Stimulated activated naive B cell treated with anti-CD40 and anti-IgM and Interleukin-4, amounts not matched to agents 10 μg/mL and 1 μg/mL and 100 μg/mL, for 72 hours (primary cell): ENCODE data around the gene DVL1.
"Not testable (repeated sequence)": the region's sequence is repeated elsewhere in the genome, so short reads cannot be mapped to it uniquely, and the experiment has no call there.

Experiments used
- ATAC-seq, 2 donors: fragments of 150-1000 bp; cut with Tn5 transposase; replicated peaks; 2 replicates each; pipeline ENCODE4 v1.10.0; 2021; ENCODE audit warnings: moderate library complexity in 1 of 2
- DNase-seq: peaks from one replicate; pipeline ENCODE4 v3.0.0; 2021
- H3K27ac Mint-ChIP-seq: one replicate; pipeline ENCODE4 v1.8.0; 2022; ENCODE audit warnings: mild to moderate bottlenecking, mixed read lengths
- H3K27me3 Mint-ChIP-seq, 2 donors: one replicate each; pipeline ENCODE4 v1.8.0; 2022; ENCODE audit warnings: mixed read lengths in 2 of 2
- H3K36me3 Mint-ChIP-seq, 2 donors: one replicate each; pipeline ENCODE4 v1.8.0; 2022; ENCODE audit warnings: mixed read lengths in 2 of 2, mild to moderate bottlenecking in 1 of 2
- H3K4me1 Mint-ChIP-seq, 2 donors: one replicate each; pipeline ENCODE4 v1.8.0; 2022; ENCODE audit warnings: mixed read lengths in 2 of 2, mild to moderate bottlenecking in 1 of 2
- H3K4me3 Mint-ChIP-seq, 2 donors: one replicate each; pipeline ENCODE4 v1.8.0; 2022; ENCODE audit warnings: mild to moderate bottlenecking in 2 of 2, mixed read lengths in 2 of 2, moderate library complexity in 1 of 2
- H3K9me3 Mint-ChIP-seq, 2 donors: one replicate each; pipeline ENCODE4 v1.8.0; 2022; ENCODE audit warnings: mixed read lengths in 2 of 2, mild to moderate bottlenecking in 1 of 2

The DVL1 gene

DNA sequence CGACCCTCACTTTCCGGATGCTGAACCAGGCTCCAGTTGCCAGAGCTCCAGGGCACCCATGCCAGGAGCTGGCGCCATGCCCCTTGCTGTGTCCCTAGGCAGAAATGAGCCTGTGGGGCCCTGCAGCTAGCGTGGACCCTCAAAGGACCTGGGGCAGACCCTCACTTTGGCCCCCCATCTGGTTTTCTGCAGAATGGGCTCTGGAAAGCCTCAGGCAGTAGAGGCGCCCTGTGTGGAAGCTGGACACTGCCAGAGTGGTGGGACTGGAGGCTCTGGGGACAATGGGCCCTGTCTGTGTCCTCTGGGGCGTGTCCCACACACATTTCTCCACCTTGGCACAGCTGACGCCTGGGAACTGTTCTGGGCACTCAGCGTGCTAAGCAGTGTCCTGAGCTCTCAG lies 32.1 kb upstream of the DVL1 start:
- H3K27me3 Mint-ChIP-seq: no peaks in the 10 kb centered on the region

DNA sequence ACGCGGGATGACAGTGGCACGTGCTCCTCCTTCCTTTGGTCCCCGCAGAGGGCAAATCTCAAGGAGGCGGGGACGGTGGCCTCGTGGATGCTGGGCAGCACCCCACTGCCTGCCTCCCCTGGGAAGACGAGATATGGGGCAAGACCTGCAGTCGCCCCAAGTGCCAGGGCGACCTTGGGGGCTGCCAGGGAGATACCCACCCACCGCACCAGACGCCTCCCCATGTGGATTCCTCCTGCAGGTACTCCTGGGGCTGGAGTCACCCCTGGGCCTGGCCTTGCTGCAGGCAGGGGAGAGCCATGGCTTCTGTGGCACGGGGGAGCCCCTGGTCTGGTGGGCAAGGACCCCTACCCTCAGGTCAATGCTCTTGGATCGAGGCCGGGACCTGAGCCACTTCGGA lies 31.6 kb upstream of the DVL1 start:
- no peaks in the 10 kb centered on the region for H3K27me3 Mint-ChIP-seq
- H3K36me3 Mint-ChIP-seq: peaks cover 33 to 41% of the 10 kb centered on the region in 2 donors
- ATAC-seq (no peak), DNase-seq (no peak)
- no peaks in the 10 kb centered on the region for H3K9me3 Mint-ChIP-seq
- no peak overlapping the region for H3K27ac Mint-ChIP-seq
- H3K4me3 Mint-ChIP-seq: no peak overlapping the region
- H3K4me1 Mint-ChIP-seq: peaks cover 12 to 18% of the 10 kb centered on the region in 2 donors

More for the DNA sequence above, 32.1 kb upstream of the DVL1 start:
- ATAC-seq (no peak), DNase-seq (no peak)
- Mint-ChIP-seq H3K27ac (no peak overlapping the region), H3K36me3 (peaks cover 38 to 43% of the 10 kb centered on the region in 2 donors), H3K4me1 (peaks cover 12 to 15% of the 10 kb centered on the region in 2 donors), H3K4me3 (no peak overlapping the region), H3K9me3 (no peaks in the 10 kb centered on the region)

DNA sequence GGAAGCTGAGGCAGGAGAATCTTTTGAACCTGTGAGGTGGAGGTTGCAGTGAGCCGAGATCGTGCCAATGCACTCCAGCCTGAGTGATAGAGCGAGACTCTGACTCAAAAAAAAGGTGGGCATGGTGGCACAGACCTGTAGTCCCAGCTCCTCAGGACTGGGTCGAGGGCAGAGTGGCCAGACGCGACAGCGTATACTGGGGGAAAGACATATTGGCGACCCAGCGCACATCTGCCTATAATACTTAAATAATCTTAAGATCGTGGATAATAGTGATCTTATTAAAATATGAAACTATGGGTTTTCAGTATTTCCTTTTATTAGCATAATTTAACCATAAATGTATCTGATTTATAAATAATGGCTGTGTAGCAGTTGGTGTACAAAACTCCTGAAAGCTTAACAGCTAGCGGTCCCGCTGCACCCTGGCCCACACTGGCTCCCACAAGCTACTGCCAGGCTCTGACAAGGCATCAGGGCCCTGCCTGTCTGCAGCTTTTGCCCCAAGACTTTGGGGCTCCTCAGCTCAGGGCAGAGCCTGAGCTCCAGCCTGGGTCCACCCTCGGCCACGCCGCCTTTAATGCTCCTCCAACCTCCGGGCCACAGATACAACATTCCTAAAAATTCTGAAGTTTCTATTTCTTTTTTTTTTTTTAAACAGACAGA lies 28.5 kb upstream of the DVL1 start:
- Mint-ChIP-seq H3K36me3 (peaks cover 32 to 49% of the 10 kb centered on the region in 2 donors), H3K4me3 (no peak overlapping the region), H3K27ac (no peak overlapping the region), H3K27me3 (no peaks in the 10 kb centered on the region), H3K4me1 (peaks cover 20 to 30% of the 10 kb centered on the region in 2 donors), H3K9me3 (no peaks in the 10 kb centered on the region)
- ATAC-seq: no peak
- no peak for DNase-seq

DNA sequence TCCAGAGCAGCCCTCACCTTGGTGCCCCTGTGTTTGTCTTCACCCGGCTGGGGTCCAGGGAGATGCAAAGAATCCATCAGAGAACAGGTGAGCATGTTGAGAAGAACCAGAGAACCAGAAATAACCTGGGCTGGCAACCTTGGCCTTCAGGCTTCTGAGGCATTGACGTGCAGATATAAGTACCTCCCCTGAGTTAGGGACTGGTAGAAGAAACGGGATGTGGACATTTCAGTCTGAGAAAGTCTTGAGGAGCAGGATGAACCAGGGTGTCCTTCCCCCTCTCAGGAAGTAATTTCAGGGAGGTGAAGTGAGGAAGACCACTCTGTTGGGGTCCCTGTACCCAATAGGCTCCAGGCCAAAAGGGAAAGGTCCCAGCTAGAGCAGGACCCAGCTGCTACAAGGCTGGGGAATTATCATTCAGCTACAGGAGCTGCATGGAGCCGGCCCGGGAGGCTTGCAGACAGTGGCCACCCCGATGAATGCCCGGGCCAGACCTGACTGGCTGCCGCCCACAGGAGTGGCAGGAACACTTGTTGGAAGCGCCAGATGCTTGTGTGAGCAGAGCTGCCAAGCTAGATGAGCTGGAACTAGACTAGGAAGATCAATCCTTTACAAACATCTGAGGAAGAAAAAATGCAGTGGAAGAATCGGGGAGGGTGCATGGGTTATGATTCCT lies 27.5 kb upstream of the DVL1 start:
- Mint-ChIP-seq H3K4me3 (peak overlapping the region in 1 of 2 donors; percentile 95), H3K27ac (peak overlapping the region; percentile 75), H3K4me1 (peaks cover 15 to 36% of the 10 kb centered on the region in 2 donors), H3K27me3 (no peaks in the 10 kb centered on the region), H3K9me3 (no peaks in the 10 kb centered on the region), H3K36me3 (peaks cover 25 to 41% of the 10 kb centered on the region in 2 donors)
- DNase-seq (no peak), ATAC-seq (no peak)

DNA sequence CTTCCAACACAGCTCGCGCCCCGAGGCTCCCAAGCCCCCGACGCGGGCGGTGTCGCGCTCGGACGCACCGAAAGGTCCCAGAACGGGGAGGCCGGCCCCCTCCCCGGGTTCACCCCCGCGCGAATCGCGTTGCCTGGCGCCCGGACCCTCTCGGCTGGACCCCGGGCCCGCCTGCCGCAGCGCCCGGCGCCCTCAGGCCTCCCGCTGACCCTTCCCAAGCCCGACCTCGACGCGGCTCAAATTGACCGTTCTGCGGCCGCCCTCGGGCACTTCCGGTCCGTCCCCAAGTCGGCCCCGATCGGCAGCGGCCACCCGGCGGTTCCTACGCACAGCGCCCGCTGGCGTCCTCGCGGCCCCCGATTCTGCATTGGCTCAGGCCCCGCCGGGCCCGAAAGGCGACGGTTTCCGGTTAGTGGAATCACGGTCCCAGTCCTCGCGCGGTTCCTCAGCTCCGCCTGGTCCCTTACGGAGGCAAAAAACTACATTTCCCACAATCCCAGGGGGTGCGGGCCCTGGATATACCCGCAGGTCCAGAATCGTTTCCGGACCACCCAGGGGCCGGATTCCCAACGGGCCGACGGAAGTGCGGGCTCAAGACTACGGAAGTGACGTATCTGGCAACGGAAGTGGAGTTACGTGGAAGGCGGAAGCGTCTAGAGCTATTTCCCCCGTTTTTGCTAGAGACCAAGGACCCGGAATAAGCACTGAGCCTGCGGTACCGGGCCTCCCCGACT lies 25.9 kb upstream of the DVL1 start, which contains the start of gene AURKAIP1:
AURKAIP1 (minus strand) TSS at position 279 of the 734 bp plus-strand sequence. CDS start 451 bp downstream, outside the sequence.
- Mint-ChIP-seq H3K27me3 (no peaks in the 10 kb centered on the region), H3K9me3 (no peaks in the 10 kb centered on the region), H3K27ac (peak within 1 kb of the TSS; percentile 98), H3K4me3 (peak within 1 kb of the TSS; percentile 92 to 95), H3K4me1 (peaks cover 15 to 37% of the 10 kb centered on the region in 2 donors), H3K36me3 (peaks cover 22 to 35% of the 10 kb centered on the region in 2 donors)
- ATAC-seq (peak; percentile 93 to 95), DNase-seq (peak; percentile 99)

DNA sequence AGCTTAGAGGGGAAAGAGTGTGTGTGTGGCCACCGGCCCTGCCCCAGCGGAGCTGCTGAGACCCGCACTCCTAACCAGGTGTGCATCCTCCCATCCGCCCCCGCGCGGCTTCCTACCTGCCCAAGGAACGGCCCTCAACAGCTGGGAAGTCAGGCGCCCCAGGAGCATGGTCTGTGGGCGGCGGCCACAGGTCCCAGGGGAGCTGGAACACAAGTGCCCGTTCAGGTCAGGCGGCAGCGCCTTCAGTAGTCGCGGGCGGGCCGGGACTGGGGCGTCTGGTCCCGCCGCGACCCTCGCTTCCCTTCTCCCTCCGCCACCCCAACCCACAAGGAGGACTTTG lies 25.3 kb upstream of the DVL1 start:
- Mint-ChIP-seq H3K9me3 (no peaks in the 10 kb centered on the region), H3K4me1 (peaks cover 15 to 37% of the 10 kb centered on the region in 2 donors), H3K27me3 (no peaks in the 10 kb centered on the region), H3K36me3 (peaks cover 22 to 35% of the 10 kb centered on the region in 2 donors), H3K27ac (peak overlapping the region; percentile 98), H3K4me3 (peak overlapping the region; percentile 92 to 95)
- DNase-seq (no peak), ATAC-seq (peak; percentile 5 to 8)

DNA sequence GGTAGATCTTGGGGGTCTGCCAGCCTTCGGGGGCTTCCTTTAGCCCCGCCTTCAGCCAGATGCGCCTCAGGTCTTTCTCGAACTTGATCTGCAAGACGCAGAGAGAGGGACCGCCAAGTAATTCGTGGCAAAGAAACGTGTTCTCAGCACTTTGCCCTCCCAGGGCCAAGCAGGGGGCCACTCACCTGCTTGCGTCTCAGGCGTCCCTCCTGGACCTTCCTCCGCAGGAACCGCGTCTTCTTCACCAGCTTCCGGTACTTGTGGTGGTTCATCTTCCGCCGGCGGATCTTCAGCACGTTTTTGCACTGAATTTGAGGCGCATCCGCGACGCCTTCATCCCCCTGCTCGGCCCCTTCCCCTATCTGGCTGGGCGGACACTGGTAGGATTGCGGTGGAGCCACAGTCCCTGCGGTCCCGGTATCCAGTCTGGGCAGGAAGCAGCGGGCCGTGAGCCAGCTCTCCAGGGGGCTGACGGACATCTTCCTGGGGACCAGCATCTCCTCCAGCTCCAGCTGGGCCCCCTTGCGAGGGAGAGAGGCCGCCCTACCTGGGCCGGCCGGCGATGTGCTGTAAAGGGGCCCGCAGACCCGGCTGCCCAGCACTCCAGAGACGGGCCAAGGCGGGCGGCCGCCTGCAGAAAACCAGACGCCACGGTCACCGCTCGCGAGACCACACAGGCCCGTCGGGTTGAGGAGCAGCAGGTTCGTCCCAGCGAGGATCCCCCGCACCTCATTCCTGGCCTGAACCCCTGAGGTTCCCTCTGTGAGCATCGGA lies 24.8 kb upstream of the DVL1 start:
- DNase-seq (no peak), ATAC-seq (no peak)
- Mint-ChIP-seq H3K27me3 (no peaks in the 10 kb centered on the region), H3K27ac (peak overlapping the region; percentile 98), H3K4me3 (peak overlapping the region; percentile 92 to 95), H3K36me3 (peaks cover 19 to 34% of the 10 kb centered on the region in 2 donors), H3K4me1 (peaks cover 15 to 37% of the 10 kb centered on the region in 2 donors), H3K9me3 (no peaks in the 10 kb centered on the region)

DNA sequence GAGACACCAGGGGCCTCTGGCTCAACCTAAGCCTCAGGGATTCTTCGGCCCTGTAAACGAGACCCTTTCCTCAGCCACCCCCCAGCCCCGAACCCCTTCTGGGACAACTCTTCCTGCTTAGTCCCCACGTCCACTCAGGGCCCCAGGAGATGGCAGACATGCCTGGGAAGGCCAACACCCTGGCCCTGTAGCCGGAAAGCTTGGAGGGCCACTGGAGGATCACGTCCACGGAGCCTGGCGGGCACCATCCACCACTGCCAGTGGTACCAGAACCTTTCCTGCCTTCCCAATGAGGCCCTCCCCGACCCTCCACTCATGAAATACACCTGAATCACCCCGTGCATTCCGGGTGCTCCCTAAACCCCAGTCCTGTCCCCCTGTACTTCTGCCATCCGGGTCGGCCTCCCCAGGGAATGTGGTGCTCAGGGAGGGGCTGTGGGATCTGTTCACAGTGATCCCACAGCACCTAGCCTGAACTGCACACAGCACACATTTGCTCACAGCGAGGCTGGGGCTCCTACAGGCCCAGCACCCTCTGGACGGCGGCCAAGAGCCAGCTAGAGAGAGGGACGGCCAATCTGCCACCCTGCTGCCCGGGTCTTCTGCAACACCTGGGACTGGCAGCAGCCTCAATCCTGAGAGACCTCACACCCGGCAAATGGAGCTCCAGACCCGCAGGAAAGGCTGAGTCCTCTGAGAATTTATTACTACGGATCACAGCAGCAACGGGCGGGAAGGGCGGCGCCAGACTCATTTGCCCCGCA lies 24.0 kb upstream of the DVL1 start:
- ATAC-seq (no peak), DNase-seq (no peak)
- H3K4me1 Mint-ChIP-seq: peaks cover 15 to 37% of the 10 kb centered on the region in 2 donors
- H3K27ac Mint-ChIP-seq: peak overlapping the region; percentile 37
- H3K4me3 Mint-ChIP-seq: peak overlapping the region; percentile 50 to 60
- no peaks in the 10 kb centered on the region for H3K9me3 Mint-ChIP-seq
- no peaks in the 10 kb centered on the region for H3K27me3 Mint-ChIP-seq
- peaks cover 16 to 29% of the 10 kb centered on the region in 2 donors for H3K36me3 Mint-ChIP-seq

DNA sequence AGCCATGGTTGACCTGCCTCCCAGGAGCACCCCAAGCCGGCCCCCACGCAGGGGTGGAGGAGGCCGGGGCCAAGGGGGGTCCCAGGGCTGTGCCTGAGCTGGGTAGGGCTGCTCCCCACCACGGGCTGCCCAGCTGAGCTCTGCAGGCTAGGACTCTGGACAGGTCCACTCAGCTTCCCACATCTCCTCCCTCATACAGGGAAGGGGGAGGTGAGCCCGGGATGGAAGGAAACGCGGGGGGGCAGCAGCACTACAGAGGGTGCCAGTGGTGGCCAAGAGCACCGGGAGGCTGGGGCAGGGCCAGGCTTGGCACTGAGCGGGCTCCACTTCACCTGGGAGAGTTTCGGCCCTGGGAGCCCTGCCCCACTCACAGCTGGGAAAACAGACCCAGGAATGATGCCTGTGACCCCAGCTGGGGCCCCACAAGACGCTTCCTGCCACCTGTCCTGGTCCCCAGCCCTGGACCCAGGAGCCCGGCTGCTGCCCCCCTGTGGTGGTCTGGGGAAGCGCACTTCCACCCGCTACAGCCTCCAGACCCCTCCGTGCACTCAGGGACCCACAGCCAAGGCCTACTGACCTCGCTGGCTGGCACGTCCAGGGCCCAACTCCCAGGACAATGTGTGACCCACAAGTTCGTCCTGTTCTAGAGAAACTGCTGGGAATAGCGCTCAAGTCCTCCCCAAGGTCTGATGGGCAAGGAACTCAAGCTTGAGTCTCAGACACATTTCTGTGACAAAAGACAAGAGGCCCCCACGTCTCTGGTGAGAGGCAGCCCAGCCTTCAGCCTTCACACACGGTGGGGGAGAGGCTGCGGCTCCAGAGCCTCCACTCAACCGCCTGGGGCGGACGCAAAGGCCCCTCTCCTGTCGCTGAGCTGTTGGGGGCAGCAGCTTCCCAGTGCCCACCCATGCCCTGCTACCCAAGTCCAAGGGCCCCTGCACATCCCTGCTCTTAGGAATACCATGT lies 22.8 kb upstream of the DVL1 start:
- peak; percentile 37 to 44 for ATAC-seq

DNA sequence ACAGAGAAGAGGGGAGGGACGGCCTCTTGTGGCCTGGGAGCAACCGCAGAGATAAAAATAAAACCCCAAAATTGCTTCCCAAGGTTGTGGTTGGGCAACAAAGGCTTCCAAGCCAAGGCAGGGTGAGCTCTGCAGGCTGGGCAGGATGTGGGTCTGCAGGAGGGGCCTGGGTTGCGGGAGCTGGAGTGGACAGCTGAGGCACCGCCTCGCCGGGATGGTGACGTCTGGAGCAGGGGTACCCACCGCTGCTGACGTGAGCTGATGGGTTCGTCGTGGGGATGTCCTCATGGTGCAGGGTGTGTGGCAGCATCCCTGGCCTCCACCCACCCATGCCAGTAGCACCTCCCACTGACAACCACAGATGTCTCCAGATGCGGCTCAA lies 22.1 kb upstream of the DVL1 start:
- ATAC-seq (no peak), DNase-seq (no peak)
- Mint-ChIP-seq H3K4me3 (peak overlapping the region in 1 of 2 donors; percentile 4), H3K4me1 (peaks cover 12 to 30% of the 10 kb centered on the region in 2 donors), H3K36me3 (peaks cover 10 to 21% of the 10 kb centered on the region in 2 donors), H3K27me3 (no peaks in the 10 kb centered on the region), H3K9me3 (no peaks in the 10 kb centered on the region), H3K27ac (no peak overlapping the region)

More for the DNA sequence above, 22.8 kb upstream of the DVL1 start:
- H3K9me3 Mint-ChIP-seq: no peaks in the 10 kb centered on the region
- H3K4me1 Mint-ChIP-seq: peaks cover 15 to 36% of the 10 kb centered on the region in 2 donors
- DNase-seq: peak; percentile 65
- H3K27ac Mint-ChIP-seq: no peak overlapping the region
- peak overlapping the region; percentile 5 to 56 for H3K4me3 Mint-ChIP-seq
- no peaks in the 10 kb centered on the region for H3K27me3 Mint-ChIP-seq
- H3K36me3 Mint-ChIP-seq: peaks cover 16 to 28% of the 10 kb centered on the region in 2 donors

DNA sequence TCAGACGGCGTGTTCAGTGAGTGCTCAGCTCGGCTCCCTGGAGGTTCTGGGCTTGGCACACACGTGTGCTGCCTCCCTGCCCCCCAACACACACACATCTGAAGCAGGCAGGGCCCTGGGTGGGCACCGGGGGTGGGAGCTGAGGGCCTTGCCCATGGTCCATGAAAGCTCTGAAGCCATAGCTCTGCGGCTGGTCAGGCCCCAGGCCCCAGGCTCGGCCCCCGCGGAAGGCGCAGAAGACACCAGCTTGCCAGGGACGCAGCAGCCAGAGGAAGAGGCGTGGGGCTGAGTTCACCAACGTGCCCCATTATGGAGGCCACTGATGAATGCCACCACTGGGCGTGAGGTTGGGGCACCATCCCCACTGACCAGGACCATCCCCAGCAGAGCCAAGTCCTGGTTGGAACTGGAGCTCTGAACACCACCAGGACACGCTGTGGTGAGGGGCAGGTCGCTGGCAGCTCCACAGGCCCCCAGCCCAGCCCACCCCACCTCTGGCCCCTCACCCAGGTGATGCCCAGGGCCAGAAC lies 21.6 kb upstream of the DVL1 start:
- ATAC-seq (no peak), DNase-seq (no peak)
- no peak overlapping the region for H3K4me3 Mint-ChIP-seq
- no peaks in the 10 kb centered on the region for H3K9me3 Mint-ChIP-seq
- peaks cover 9 to 19% of the 10 kb centered on the region in 2 donors for H3K36me3 Mint-ChIP-seq
- H3K27ac Mint-ChIP-seq: no peak overlapping the region
- peaks cover 12 to 26% of the 10 kb centered on the region in 2 donors for H3K4me1 Mint-ChIP-seq
- no peaks in the 10 kb centered on the region for H3K27me3 Mint-ChIP-seq

DNA sequence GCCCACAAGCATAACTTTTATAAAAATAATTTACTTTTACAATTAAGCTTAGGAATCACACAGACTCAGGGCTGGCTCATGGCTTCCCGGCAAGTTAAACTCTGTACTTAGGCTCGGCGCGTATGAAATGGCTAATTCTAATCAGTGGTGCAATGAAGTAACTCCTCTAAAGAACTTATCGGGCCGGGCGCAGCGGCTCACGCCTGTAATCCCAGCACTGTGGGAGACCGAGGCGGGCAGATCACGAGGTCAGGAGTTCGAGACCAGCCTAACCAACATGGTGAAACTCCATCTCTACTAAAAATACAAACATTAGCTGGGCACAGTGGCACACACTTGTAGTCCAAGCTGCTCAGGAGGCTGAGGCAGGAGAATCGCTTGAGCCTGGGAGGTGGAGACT lies 20.9 kb upstream of the DVL1 start:
- H3K4me1 Mint-ChIP-seq: peaks cover 12 to 26% of the 10 kb centered on the region in 2 donors
- ATAC-seq, DNase-seq, H3K27me3 Mint-ChIP-seq, H3K4me3 Mint-ChIP-seq, H3K27ac Mint-ChIP-seq, H3K9me3 Mint-ChIP-seq: not testable (repeated sequence)
- H3K36me3 Mint-ChIP-seq: peaks cover 9 to 15% of the 10 kb centered on the region in 2 donors
